GM23248 (cell line): Measurements from ENCODE around the gene AKAP13. TPM values are rescaled to one million over a fixed set of nuclear protein-coding genes. Genes with fewer than 3 reads are reported as not detected.

Experiments
- DNase-seq: peaks from one replicate; pipeline ENCODE4 v3.0.0-alpha.2; 2015
- H2AFZ ChIP-seq: fragments of 200-600 bp; sonication (generic); 2 replicates; pipeline ENCODE4 v1.6.1; 2016; ENCODE audit warnings: antibody characterized with exemption
- H3F3A ChIP-seq: fragments of 200-600 bp; sonication (generic); 2 replicates; pipeline ENCODE4 v1.6.1; 2016; ENCODE audit warnings: mild to moderate bottlenecking, antibody characterized with exemption, mixed run types; ENCODE audit not compliant: insufficient read depth
- H3K27ac ChIP-seq: fragments of 200-600 bp; sonication (generic); 2 replicates; pipeline ENCODE4 v1.5.1; 2016; ENCODE audit warnings: mild to moderate bottlenecking
- H3K27me3 ChIP-seq: fragments of 200-600 bp; sonication (generic); replicated peaks from 2 replicates; pipeline ENCODE4 v1.6.1; 2016; ENCODE audit warnings: mild to moderate bottlenecking; ENCODE audit not compliant: insufficient read depth
- H3K36me3 ChIP-seq: fragments of 200-600 bp; sonication (generic); 2 replicates; pipeline ENCODE4 v1.6.1; 2016; ENCODE audit warnings: low read depth, mild to moderate bottlenecking
- H3K4me1 ChIP-seq: fragments of 200-600 bp; sonication (generic); 2 replicates; pipeline ENCODE4 v1.6.1; 2016; ENCODE audit warnings: mild to moderate bottlenecking; ENCODE audit not compliant: insufficient read depth
- H3K4me2 ChIP-seq: fragments of 200-600 bp; sonication (generic); one replicate; pipeline ENCODE4 v1.6.1; 2016; ENCODE audit warnings: mild to moderate bottlenecking; ENCODE audit not compliant: unreplicated experiment
- H3K4me3 ChIP-seq: fragments of 200-600 bp; sonication (generic); 2 replicates; pipeline ENCODE4 v1.5.1; 2016; ENCODE audit warnings: mild to moderate bottlenecking
- H3K79me2 ChIP-seq: fragments of 200-600 bp; sonication (generic); 2 replicates; pipeline ENCODE4 v1.6.1; 2016; ENCODE audit warnings: mild to moderate bottlenecking; ENCODE audit not compliant: insufficient read depth
- H3K9ac ChIP-seq: fragments of 200-600 bp; sonication (generic); 2 replicates; pipeline ENCODE4 v1.6.1; 2016; ENCODE audit warnings: mild to moderate bottlenecking
- H3K9me2 ChIP-seq: fragments of 200-600 bp; sonication (generic); 2 replicates; pipeline ENCODE4 v1.6.1; 2016; ENCODE audit warnings: mixed run types, mild to moderate bottlenecking, moderate library complexity; ENCODE audit not compliant: insufficient read depth
- H3K9me3 ChIP-seq: fragments of 200-600 bp; sonication (generic); one replicate; pipeline ENCODE4 v1.6.1; 2017; ENCODE audit warnings: low read depth
- H4K20me1 ChIP-seq: fragments of 200-600 bp; sonication (generic); 2 replicates; pipeline ENCODE4 v1.6.0; 2016; ENCODE audit not compliant: insufficient read depth
- EZH2 ChIP-seq: fragments of 200-600 bp; sonication (generic); IDR thresholded peaks from 2 replicates; pipeline ENCODE4 v1.6.1; 2018; ENCODE audit warnings: antibody characterized with exemption, mild to moderate bottlenecking; ENCODE audit not compliant: insufficient read depth, poor library complexity, severe bottlenecking
- EZH2phosphoT487 ChIP-seq: fragments of 200-600 bp; sonication (generic); IDR thresholded peaks from 2 replicates; pipeline ENCODE4 v1.6.1; 2018; ENCODE audit warnings: antibody characterized with exemption, moderate library complexity, mild to moderate bottlenecking, low read depth; ENCODE audit not compliant: insufficient read depth
- WGBS, 2 experiments: methylation state at CpG; one replicate each; pipeline ENCODE4 v1.1.6; 2015 to 2017; ENCODE audit warnings: low lambda C conversion rate in 2 of 2, low coverage in 1 of 2; ENCODE audit errors: missing lambda C conversion rate in 2 of 2; 5-methylcytosine and 5-hydroxymethylcytosine counted together
- in situ Hi-C: fragments of 300-500 bp; cut with MboI; formaldehyde crosslinking; loops from 2 replicates; pipeline ENCODE4 v1.15.0; 2020
- polyA plus RNA-seq: library from polyadenylated mRNA; unstranded; fragments of >200 nt; fragmentation: Nextera tagmentation; extraction: Ambion mirVana; gene quantifications from 2 replicates; pipeline ENCODE4 v1.2.1, GENCODE V29; 2016
- total RNA-seq: library from RNA; depleted of rRNA; stranded (reverse); fragments of >200 nt; shearing (Covaris generic); gene quantifications from 2 replicates; pipeline ENCODE4 v1.2.3, GENCODE V29; 2014

Gene AKAP13
- total and polyA plus RNA-seq, 2 experiments from 2014 or later = 26.5 to 27.7 TPM

DNA sequence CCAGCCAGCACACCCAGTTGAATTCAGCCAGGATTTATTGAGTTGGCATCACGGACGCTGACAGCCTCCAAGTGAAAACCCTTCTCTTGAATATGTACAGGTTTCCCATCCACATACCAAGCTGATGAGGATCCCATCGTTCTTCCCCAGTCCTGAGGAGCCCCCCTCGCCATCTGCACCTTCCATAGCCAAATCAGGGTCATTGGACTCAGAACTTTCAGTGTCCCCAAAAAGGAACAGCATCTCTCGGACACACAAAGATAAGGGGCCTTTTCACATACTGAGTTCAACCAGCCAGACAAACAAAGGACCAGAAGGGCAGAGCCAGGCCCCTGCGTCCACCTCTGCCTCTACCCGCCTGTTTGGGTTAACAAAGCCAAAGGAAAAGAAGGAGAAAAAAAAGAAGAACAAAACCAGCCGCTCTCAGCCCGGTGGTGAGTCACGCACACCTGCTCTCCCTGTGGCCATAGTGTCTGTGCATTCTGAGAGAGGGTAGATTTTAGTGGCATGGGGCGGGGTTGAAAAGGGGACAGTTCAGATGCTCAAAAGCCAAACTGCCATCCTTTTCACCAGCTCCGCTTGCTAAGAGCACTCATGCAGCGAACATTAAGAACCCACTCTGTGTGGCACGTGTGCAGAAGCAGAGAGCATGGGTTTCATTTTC, 363.1 kb downstream of the AKAP13 start:
- H3K4me2 ChIP-seq = no peak overlapping the region
- no peak overlapping the region for H2AFZ ChIP-seq
- no peaks in the 10 kb centered on the region for H3K27me3 ChIP-seq
- peaks cover 31% of the 10 kb centered on the region; the same call in 1 of the 2 replicates for H3K36me3 ChIP-seq
- no peak overlapping the region for H3K27ac ChIP-seq
- peaks cover 15% of the 10 kb centered on the region for H3F3A ChIP-seq
- H3K4me3 ChIP-seq = no peak overlapping the region
- 84 to 86% methylated on average over 14 of the region's 14 CpGs for WGBS, 2 experiments
- H3K4me1 ChIP-seq = peaks cover 5% of the 10 kb centered on the region; the same call in 1 of the 2 replicates
- no peak for TF ChIP-seq EZH2phosphoT487
- H3K9ac ChIP-seq = no peak overlapping the region
- no peaks in the 10 kb centered on the region for H3K79me2 ChIP-seq
- no peaks in the 10 kb centered on the region for H3K9me3 ChIP-seq
- no peak for DNase-seq
- no peaks in the 10 kb centered on the region for H4K20me1 ChIP-seq
- in situ Hi-C loops = loop anchor here (5.0 kb wide), 1 partner anchor 94 kb away; no protein-coding TSS in a partner anchor
- H3K9me2 ChIP-seq = no peaks in the 10 kb centered on the region

GRCh38 chr15:85744579-85744978, 364.2 kb downstream of the AKAP13 start:
- in situ Hi-C loops = loop anchor here (5.0 kb wide), 1 partner anchor 93 kb away; no protein-coding TSS in a partner anchor
- WGBS, 2 experiments = 94 to 97% methylated on average over 10 of the region's 10 CpGs
- no peaks in the 10 kb centered on the region for H3K79me2 ChIP-seq
- no peaks in the 10 kb centered on the region for H3K27me3 ChIP-seq
- H3K4me2 ChIP-seq = no peak overlapping the region
- H4K20me1 ChIP-seq = no peaks in the 10 kb centered on the region
- no peak overlapping the region for H3K4me3 ChIP-seq
- DNase-seq = no peak
- peaks cover 31% of the 10 kb centered on the region; the same call in 1 of the 2 replicates for H3K36me3 ChIP-seq
- H3F3A ChIP-seq = peaks cover 24% of the 10 kb centered on the region
- peaks cover 11% of the 10 kb centered on the region for H3K4me1 ChIP-seq
- TF ChIP-seq EZH2 = no peak
- no peak for TF ChIP-seq EZH2phosphoT487
- H3K9me3 ChIP-seq = no peaks in the 10 kb centered on the region
- no peak overlapping the region for H3K27ac ChIP-seq
- H2AFZ ChIP-seq = no peak overlapping the region
- no peak overlapping the region for H3K9ac ChIP-seq
- no peaks in the 10 kb centered on the region for H3K9me2 ChIP-seq

DNA sequence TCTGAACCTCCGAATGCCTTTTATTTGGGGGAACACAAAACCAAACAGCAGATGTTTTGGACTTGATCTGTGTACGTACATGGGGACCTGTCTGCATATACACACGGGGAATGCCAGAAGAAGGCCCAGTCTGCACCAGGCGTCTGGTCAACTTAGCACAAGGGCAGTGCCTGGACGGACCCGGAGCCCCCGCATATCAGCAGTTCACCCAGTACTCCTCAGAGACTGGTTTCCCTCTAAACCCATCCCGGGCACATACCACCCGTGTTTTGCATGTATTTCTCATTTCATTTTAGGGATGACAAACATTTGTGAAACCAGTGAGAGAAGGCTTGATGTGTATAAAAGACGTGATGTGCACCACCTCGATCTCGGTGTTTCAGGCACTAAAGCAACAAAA, 364.6 kb downstream of the AKAP13 start:
- peaks cover 15% of the 10 kb centered on the region for H3K4me1 ChIP-seq
- H3K9me3 ChIP-seq = no peaks in the 10 kb centered on the region
- H3F3A ChIP-seq = peaks cover 24% of the 10 kb centered on the region
- H3K4me3 ChIP-seq = no peak overlapping the region
- no peaks in the 10 kb centered on the region for H4K20me1 ChIP-seq
- no peak for DNase-seq
- H3K9ac ChIP-seq = no peak overlapping the region
- no peaks in the 10 kb centered on the region for H3K9me2 ChIP-seq
- no peak overlapping the region for H3K4me2 ChIP-seq
- no peaks in the 10 kb centered on the region for H3K27me3 ChIP-seq
- WGBS, 2 experiments = 84 to 86% methylated on average over 12 of the region's 12 CpGs
- TF ChIP-seq EZH2phosphoT487 (no peak), EZH2 (no peak)
- no peak overlapping the region for H3K27ac ChIP-seq
- H2AFZ ChIP-seq = no peak overlapping the region
- H3K36me3 ChIP-seq = peaks cover 28% of the 10 kb centered on the region; the same call in 1 of the 2 replicates
- in situ Hi-C loops = no loop called here
- H3K79me2 ChIP-seq = no peaks in the 10 kb centered on the region

DNA sequence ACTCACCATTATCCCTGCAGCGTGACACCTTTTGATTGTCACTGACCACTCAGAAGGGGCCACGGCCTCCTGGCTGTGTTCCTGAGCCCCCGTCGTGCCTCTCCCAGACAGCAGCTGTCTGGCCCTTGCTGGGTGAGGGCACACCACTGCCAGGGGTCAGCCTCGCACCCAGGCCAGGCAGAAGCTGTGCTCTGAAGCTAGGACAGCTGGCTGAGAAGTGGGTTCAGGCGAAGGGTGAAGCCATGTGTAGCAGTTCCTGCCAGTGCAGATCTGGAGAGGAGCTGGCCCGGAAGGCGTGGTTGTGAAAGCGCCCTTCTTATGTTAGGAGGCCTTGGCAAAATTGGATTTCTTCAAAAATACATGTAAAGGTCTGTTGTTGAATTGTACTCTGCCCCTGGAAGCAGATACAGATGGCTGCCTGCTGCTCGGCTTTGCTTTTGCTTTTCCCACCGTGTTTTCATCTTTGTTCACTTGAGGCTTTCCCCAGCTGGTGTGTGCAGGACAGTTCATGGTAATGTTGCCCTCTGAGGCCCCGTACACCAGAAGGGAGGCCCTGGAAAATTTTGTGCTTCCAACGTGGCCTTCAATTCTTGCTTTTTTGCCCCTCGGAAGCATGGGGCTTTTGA, 365.2 kb downstream of the AKAP13 start:
- peaks cover 24% of the 10 kb centered on the region for H3F3A ChIP-seq
- peaks cover 25% of the 10 kb centered on the region; the same call in 1 of the 2 replicates for H3K36me3 ChIP-seq
- no peaks in the 10 kb centered on the region for H3K9me2 ChIP-seq
- no peak overlapping the region for H2AFZ ChIP-seq
- no peaks in the 10 kb centered on the region for H3K9me3 ChIP-seq
- peaks cover 22% of the 10 kb centered on the region for H3K4me1 ChIP-seq
- H3K4me2 ChIP-seq = no peak overlapping the region
- H3K4me3 ChIP-seq = no peak overlapping the region
- H3K79me2 ChIP-seq = no peaks in the 10 kb centered on the region
- H3K27me3 ChIP-seq = no peaks in the 10 kb centered on the region
- in situ Hi-C loops = no loop called here
- H3K27ac ChIP-seq = no peak overlapping the region
- no peak overlapping the region for H3K9ac ChIP-seq
- TF ChIP-seq EZH2phosphoT487 = no peak
- TF ChIP-seq EZH2 = no peak
- no peaks in the 10 kb centered on the region for H4K20me1 ChIP-seq
- no peak for DNase-seq
- WGBS, 2 experiments = 50 to 54% methylated on average over 14 of the region's 14 CpGs
